SIG-M5 (cell line): ENCODE data around the gene ANKS1A.
"Not testable (repeated sequence)": the region's sequence is repeated elsewhere in the genome, so short reads cannot be mapped to it uniquely, and the experiment has no call there.

Experiments used
- DNase-seq: peaks from one replicate; lab custom pipeline; 2025; lab: John Stamatoyannopoulos, UW

The ANKS1A gene

DNA sequence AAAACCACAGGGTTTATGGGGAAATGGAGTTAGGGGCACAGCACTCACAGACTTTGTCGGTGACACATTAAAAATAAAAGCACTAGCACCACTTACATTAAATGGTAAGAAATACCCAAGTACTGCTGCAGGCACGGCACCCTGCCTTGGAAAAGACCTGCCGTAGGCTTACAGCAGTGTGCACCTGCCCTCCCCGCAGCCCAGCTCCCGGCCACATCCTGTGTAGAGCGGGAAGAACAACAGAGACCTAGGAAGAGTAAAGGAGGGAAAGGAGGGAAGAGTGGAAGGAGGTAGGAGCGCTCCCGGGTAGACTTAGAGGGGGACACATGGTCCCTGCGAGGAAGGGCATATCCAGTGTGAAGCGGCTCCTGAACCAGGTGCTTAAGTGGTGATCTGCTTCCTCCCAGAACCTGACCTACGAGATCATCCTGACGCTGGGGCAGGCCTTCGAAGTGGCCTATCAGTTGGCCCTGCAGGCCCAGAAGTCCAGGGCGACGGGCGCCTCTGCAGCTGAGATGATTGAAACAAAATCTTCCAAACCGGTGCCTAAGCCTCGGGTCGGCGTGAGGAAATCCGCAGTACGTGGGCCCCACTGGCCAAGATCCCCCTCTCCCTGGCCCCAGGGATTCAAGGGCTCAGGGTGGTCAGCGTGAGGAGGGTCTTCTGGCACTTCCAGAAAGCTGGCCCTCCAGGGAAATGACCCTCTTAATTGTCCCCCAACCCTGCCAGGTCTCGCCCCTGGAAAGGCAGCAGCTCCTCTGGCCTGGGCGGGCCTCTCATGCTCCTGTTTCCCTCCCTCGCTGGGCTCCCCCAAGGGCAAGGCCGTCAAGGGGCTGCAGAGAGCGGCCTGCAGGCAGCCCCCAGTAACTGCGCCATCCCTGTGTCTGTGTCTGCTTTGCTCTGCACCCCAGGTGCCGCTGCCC is 196.6 kb downstream of the ANKS1A start:
- DNase-seq: no peak

DNA sequence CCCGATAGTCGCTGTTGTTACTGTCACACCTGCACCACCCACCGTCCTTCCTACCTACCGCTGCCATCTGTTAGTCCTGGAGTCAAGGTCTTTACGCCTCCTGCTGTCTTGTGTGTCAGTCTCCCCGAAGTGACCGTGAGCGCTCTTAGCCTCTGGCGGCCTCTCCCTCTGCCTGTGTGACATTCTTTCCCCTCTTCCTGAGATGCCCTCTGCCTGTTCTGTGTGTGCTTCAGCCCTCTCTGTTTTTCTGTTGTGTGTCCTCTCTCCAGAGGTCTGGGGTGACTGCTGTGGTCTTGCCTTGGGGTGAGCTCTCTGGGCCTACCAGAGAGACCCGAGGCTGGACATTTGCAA is 197.2 kb downstream of the ANKS1A start:
- no peak for DNase-seq

GRCh38 chr6:35086636-35087360 is 197.7 kb downstream of the ANKS1A start:
- no peak for DNase-seq

DNA sequence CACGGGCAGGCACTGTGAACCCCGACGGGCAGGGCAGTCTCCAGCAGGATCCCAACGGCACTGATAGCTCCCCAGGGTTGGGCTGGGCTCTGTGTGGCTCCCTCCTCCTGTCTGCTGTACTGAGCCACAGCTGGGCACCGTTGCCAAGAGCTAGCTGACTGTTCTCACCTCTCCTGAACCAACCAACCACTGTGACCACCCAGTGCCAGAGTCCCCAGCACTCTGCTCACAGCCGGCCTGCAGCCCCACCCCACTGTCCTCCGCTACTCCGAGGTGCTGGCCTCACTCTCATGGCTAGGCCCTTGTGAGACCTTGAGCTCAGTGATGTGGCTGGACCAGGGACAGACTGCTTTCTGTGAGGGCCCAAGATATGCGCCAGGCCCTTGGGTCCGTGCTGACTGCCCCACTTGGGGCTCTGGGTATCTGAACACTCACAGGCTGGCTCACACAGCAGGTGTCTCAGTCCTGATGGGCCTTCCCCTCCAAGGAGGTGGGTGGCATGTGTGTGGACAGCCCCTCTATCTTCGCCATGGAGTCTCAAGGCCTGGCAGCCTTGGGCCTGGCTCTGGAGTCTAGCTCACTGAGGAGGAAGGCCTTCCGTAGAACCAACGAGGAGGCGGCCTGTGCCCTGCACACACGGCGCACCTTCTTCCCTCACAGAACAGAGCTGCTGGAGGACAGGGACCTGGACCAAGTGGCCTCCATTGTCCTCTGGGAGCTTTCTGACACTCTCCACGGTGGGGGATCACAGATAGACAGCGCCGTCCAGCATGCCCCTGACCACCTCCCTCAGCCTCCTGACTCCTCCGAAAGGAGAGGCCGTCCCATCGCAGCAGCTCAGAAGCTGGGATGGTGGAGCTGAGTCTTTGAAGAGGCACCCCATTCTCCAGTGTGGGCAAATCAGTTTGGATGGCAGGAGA is 198.6 kb downstream of the ANKS1A start:
- no peak for DNase-seq

DNA sequence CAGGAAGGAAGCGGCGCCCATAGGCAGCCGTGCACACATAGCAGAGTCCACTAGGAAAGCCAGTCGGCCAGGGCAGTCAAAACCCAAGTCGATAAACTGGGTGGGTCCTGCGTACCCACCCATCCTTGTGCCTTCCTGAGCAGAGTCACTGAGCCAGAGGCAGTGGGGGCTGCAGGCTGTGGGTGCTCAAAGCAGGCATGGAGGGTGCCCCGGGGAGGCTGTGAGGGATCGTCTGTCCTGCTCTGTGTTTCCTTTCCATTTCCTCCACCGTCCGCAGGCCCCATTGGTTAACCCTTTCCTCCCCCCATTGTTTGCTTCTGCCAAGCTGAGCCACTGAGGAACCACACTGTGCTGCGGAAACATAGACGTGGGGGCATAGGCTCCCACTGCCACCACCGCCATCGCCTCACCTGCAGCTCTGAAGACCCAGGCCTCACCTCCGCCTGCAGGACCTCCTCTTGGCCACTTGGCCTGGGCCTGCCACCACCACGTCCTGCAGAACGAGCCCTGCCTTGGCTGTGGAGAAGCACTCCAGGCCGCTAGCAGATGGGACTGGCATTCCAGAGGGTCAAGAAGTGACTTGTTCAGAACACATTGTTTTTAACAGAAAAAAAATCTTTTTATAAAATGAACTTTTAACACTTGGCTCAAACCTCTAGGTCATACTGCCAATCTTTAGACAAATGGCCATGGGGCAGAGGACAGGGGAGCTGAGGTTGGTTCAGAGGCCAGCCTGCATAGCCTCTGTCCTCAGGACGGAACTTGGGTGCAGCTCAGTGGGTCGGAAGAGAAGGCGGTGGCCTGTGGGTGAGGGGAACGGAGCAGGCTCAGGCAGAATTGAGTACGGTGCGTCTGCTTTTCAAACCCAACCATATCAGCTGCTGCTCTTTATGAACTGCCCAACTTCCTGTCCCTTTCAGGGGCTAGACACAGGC is 199.5 kb downstream of the ANKS1A start:
- DNase-seq: no peak

- no peak for DNase-seq
These were observed 200.3 kb downstream of the ANKS1A start for GRCh38 chr6:35089216-35089934.

DNA sequence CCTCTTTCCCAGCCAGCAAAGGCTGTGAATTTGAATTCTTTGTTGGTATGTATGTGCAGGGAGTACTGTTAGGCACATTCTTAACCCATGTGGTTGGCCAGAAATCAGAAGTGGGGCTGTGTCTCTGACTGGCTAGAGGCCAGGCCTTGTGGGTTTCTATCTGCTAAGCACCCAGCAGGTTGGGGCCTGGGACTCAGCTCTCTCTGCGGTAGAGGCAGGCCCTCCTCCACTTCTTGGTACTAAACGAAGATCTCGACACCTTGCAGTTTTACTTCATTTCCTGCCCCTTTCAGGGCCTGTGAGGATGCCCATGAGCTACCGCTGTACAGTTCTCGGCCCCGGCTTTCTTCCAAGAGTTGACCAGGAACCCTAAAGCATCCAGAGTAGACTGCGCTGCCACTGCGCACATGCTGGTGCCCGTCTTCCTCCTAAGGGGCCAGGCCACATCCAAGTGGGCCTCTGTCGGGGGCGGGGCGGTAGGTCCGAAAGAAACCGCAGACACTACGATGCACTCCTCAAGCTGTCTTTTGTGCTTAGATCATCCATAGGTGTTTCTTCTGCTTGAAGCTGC is 201.0 kb downstream of the ANKS1A start:
- DNase-seq: no peak

DNA sequence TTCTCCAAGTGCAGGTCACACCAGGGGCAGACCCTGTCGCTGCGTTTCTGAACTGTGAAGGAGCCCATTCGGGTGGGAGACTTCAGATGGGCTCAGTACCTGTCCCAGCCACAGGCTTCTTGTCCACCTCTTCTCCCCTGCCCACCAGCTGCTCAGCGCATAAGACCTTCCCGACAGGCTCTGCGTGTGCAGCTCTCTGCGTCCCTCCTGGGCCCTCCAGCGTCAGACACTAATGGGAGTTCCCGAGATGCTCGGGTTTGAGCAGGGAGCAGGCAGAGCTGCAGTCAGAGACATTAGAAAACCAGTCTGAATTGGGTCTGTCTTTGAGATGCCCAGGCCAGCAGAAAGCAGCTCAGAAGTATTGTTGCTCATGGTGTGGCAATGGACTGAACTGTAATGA is 201.7 kb downstream of the ANKS1A start:
- DNase-seq: no peak

DNA sequence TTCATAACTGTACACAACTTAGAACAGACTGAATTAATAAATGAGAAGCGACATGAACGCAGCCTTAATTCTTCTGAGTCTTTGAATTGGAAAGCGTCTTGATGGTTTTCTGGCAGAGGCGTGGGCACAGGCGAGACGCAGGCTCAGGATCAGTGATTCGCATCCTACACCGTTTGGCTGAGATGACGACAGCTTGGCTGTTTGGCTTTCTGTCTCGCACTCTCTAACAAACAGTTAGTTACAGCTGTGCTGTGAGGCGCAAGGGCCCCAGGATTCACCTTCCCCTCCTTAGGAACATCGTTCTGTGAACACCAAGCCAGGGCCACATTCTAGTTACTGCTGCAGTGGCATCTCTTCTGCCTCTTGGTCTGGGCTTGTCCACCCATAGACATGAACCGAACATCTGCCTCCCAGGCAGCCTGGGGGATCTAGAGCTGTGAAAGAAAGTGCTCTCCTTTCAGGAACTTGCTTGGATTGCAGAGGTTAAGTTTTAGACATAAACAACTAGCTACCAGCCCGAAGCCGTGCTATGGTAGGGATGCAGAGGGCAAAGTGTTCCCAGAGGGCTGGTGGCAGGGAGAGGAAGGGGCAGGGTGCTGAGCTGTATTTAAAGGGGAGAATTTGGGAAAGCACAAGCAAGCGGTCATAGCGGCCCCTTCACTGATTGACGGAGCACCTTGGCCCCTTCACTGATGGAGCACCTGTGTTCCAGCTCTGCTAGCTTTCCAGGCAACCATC is 202.5 kb downstream of the ANKS1A start:
- no peak for DNase-seq

- DNase-seq: no peak
These were observed 203.5 kb downstream of the ANKS1A start for GRCh38 chr6:35092362-35093117.

DNA sequence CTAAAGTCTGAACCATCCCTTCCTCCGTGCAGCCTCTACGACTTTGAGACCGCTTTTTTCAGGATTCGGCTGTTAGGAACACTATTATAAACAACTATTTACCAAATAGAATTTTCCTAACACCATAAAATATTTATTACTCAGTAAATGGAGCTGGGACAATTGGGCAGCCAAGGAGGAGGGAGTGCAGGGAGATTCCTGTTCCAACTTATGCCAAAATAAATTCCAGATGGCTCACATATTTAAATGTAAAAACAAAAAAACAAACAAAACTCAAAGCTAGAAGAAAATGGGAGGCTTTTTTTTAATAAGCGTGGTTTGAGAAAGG is 204.0 kb downstream of the ANKS1A start:
- DNase-seq: no peak

- DNase-seq: no peak
These were observed 204.7 kb downstream of the ANKS1A start for GRCh38 chr6:35093783-35094182.

DNA sequence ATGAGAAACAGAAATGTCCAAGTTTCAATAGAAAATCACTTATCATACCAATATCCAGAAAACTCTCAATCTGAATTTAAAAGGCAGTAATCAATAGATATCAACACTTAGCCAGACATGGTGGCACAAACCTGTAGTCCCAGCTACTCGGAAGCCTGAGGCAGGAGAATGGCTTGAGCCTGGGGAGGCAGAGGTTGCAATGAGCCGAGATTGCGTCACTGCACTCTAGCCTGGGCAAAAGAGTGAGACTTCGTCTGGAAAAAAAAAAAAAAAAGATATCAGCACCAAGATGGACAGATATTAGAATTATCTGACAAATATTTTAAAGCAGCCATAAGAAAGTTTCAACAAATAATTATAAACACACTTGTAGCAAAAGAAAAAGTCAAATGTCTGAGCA is 205.1 kb downstream of the ANKS1A start:
- DNase-seq: no peak

DNA sequence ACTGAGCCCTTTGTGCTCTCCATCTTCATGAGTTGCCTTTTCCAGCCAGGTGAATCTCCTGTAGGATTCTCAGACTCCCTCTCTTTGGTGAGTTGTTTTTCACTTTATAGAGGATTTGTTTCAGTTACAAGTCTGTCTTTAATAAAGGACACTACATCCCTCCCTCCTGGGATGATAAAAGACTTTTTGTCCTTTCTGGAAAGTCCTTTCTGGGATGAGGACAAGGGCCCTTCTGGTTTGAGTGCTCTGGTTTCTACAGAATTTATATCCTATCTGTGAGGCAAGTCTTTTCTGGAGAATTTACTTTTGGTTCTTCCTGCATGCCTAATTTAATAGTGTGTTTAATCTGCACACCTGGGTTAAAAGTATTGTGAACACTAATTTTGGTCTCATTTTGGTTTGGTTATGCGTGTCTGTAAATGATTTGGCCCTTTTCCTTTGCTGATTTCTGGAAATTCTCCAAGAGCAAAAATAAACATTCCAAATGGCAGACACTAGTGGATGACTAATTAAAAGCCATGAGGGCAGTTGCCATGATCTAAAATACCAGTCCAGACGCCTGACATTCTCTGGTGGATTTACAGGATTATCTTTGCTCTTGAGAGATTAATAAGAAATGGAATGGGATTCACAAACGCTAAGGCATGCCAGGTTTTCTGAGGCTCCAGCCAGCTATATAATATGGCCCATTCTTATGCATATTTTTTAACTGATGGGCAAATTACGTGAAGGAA is 207.2 kb downstream of the ANKS1A start:
- DNase-seq: no peak

- DNase-seq: no peak
These were observed 210.1 kb downstream of the ANKS1A start for GRCh38 chr6:35099116-35099515.

DNA sequence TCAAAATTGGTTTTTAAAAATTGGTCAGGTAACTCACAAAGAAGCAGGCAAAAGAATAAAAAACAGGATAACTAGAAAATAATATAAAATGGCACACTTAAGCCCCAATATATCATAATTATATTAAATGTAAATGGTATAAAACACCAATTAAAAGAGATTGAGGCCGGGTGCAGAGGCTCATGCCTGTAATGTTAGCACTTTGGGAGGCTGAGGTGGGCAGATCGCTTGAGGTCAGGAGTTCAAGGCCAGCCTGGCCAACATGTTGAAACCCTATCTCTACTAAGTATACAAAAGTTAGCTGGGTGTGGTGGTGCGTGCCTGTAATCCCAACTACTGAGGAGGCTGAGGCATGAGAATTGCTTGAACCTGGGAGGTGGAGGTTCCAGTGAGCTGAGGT is 216.0 kb downstream of the ANKS1A start:
- no peak for DNase-seq

- DNase-seq: not testable (repeated sequence)
These were observed 217.0 kb downstream of the ANKS1A start for GRCh38 chr6:35106061-35106460.

DNA sequence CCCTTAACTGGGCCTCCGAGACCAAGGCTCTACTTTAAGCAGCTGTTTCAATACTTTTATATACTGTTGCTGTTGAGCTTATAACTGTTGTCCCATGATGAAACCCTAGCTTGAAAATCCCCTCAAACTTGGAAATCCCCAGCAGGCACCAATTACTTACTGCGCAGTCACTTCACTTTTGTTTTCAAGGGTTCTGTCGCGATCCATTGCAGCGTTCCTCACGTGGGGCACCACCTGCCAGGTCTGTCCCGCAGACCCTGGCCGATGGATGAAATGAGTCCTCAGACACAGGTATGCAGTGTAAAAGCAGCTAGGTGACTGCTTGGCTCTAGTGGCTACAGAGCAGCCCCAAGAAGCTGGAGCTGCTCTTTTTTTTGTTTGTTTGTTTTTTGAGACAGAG is 218.2 kb downstream of the ANKS1A start:
- DNase-seq: not testable (repeated sequence)
